OCI-M2 (cell line): ENCODE measurements around the gene ABCG1.
"Not testable (repeated sequence)": the region's sequence is repeated elsewhere in the genome, so short reads cannot be mapped to it uniquely, and the experiment has no call there.

ENCODE experiments used
- DNase-seq: peaks from one replicate; lab custom pipeline; 2025; ENCODE audit not compliant: unreplicated experiment; lab: John Stamatoyannopoulos, UW

ABCG1 gene

DNA sequence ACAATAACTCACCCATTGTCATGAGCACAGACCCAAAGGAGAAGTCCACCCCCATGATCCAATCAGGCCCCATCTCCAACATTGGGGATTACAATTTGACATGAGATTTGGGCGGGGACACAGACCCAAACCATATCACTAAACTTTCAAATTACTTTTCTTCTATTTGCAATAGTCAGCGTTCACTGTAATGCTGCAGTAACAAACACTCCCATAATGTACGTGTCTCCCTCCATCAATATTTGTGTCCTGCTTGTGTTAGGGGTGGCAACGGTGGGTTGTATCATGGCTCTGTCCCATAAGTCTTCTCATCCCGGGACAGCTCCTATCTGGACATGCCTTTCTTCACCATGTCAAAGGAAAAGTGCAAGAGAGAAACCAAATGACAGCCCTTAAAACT lies 70.0 kb downstream of the ABCG1 start:
- DNase-seq: no peak

GRCh38 chr21:42289926-42290325 lies 71.0 kb downstream of the ABCG1 start:
- no peak for DNase-seq

- DNase-seq: no peak
Observed at GRCh38 chr21:42290505-42290904, 71.6 kb downstream of the ABCG1 start.

DNA sequence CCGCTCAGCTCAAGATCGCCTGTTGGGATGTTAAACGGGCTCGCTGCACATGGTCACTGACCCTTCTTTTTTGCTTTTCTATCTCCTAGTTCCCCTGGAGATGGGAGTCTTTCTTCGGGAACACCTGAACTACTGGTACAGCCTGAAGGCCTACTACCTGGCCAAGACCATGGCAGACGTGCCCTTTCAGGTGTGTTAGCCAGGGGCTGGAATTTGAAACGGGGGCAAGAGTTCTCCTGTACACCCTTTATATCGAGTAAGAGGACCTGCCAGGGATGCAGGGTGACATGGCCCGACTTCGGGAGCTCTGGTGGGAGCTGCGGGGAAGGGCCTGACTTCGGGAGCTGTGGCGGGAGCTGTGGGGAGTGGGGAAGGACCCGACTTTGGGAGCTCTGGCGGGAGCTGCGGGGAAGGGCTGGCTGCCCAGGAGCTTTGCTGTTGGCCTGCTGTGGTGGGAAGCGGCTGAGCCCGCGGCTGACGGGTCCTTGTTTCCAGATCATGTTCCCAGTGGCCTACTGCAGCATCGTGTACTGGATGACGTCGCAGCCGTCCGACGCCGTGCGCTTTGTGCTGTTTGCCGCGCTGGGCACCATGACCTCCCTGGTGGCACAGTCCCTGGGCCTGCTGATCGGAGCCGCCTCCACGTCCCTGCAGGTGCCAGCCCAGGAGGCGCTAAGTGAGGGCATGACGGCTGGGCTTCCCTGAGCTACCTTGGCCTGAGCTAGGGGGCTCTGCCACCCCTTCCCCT lies 72.2 kb downstream of the ABCG1 start:
- no peak for DNase-seq

- no peak for DNase-seq
Observed at GRCh38 chr21:42291751-42292562, 73.0 kb downstream of the ABCG1 start.

DNA sequence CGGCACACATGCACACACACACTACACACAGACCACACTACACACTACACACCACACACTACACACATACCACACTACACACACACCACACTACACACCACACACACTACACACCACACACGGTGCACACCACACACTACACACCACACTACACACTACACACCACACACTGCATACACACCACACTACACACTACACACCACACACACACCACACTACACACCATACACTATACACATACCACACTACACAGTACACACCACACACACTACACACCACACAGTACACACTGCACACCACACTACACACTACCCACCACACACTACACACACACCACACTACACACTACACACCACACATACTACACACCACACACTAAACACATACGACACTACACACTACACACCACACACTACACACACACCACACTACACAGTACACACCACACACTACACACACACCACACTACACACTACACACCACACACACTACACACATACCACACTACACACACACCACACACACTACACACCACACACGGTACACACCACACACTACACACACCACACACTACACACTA lies 73.7 kb downstream of the ABCG1 start:
- not testable (repeated sequence) for DNase-seq

GRCh38 chr21:42293649-42294272 lies 74.8 kb downstream of the ABCG1 start:
- no peak for DNase-seq

DNA sequence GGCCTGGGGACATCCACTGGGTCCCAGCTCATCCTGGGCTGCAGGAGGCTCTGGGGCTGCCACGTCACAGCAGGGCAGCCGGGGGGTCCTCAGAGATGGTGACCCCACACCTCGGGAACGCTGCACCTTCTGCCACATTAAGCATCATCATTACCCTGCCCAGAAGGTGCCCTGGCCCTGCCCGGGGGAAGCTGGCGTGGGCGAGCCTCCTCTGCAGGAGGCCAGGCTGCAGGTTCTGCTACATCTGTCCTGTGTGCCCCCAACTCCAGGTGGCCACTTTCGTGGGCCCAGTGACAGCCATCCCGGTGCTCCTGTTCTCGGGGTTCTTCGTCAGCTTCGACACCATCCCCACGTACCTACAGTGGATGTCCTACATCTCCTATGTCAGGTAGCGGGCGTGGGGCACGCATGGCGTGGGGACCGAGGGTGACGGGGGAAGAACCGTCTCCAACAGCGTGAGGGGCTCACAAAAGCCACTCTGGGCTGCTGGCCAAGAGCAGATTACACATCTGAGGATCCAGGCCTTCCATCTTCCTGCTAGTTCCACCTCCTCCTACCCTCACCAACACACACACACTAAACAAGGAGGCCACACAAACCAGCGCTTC lies 75.4 kb downstream of the ABCG1 start:
- DNase-seq: no peak

DNA sequence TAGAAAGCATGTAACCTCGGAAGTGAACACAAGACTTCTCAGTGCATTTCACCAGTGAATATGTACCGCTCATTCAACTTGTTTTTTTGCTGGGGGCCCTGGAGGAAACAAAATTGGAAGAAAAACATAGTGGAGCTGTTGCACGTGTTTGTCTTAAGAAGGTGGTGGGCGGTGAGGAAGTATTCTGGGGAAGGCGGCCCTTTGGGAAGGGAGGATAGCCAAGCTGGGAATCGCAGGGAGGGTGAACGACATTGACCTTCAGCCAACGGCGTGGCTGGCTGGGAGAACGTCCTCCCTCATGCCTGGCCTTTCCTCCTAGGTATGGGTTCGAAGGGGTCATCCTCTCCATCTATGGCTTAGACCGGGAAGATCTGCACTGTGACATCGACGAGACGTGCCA lies 76.9 kb downstream of the ABCG1 start:
- DNase-seq: no peak

DNA sequence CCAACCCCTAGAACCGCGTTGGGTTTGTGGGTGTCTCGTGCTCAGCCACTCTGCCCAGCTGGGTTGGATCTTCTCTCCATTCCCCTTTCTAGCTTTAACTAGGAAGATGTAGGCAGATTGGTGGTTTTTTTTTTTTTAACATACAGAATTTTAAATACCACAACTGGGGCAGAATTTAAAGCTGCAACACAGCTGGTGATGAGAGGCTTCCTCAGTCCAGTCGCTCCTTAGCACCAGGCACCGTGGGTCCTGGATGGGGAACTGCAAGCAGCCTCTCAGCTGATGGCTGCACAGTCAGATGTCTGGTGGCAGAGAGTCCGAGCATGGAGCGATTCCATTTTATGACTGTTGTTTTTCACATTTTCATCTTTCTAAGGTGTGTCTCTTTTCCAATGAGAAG lies 77.6 kb downstream of the ABCG1 start:
- DNase-seq: no peak

DNA sequence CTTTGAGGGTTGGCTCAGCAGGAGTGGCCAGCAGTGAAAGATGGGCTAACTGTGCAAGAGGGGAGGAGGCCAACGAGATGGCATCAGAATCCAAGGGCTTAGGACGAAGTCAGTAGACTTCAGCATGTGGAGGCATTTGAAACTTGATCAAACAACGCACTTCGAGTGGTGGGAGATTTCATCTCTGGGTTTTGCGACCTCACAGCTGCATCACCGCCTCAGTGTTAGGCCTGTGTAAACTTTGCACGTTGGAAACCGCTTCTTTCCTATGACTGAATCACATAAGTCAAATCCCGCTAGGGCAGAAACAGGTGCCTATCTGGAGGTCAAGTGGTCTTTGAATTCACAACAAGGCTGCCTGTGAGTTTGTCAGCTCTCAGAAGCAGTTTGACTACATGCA lies 78.4 kb downstream of the ABCG1 start:
- no peak for DNase-seq

DNA sequence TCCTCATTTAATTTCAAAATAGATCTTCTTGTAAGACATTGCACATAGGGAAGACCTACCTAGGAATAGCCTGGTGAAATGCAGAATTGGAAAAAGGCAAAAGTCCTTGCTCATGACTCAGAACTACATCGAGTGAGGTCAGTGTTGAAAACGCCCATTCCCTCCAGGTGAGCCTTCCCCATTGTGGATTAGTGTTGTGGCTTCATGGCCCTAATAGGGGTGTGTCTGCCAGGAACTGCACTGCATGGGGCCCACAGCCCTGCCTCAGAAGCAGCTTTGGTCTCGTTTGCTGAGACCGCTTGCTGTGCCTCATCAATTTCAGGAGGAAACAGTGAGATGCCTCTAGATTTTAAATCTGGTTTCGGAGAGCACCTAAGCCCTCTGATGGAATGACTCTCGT lies 79.3 kb downstream of the ABCG1 start:
- DNase-seq: no peak

DNA sequence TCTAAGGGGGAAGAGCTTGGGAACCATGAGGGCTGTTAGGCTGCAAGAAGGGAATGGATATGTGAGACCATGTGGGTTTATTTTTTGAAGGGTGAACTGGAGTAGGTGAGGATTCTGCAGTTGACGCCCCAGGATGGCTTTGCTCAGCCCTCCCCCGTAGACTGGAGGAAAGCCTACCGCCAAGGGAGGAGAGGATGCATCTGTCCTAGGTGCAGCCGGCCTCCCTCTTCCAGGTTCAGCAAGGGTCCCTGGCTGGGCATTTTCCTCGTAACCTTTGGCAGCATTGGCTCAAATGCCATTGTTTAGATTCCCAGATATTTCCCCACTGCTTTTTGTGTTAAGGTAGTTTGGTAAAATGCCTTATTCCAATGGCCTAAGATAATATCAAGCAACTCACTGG lies 79.7 kb downstream of the ABCG1 start:
- DNase-seq: no peak

DNA sequence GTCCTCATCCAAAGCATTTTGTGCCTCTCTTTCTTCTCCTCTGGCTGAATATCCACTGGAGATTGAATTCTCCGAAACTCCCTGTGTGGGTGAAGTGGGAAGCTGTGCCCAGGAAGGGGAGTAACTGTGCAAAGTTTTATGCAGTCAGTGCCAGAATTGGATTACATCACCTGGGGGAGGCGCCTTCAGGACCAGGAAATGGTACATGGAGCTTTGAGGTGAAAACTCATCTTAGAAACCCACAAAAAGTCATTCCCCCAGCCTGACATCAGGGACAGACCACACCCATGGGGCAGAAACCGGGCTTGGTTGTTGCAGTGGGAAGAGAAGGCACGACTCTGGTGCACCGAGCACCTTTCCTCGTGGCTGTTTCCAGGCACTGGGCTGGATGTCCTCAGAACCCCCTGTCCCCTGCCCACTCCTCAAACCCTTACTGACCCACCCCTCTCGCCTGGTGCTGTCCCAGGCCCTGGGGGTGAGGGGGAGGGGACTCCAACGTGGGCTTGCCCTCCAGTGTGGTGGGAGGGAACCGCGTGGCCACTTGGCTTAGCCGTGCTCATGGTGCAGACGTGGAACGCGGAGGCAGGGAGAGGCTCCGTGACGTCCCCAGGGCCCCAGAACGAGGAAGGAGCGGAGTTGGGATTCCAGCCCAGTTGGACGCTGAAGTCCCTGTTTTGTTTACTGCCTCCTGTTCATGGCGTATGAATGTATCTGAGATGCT lies 80.5 kb downstream of the ABCG1 start:
- no peak for DNase-seq

- DNase-seq: no peak
Observed at GRCh38 chr21:42300045-42300583, 81.2 kb downstream of the ABCG1 start.

GRCh38 chr21:42300956-42301355 lies 82.0 kb downstream of the ABCG1 start:
- no peak for DNase-seq

DNA sequence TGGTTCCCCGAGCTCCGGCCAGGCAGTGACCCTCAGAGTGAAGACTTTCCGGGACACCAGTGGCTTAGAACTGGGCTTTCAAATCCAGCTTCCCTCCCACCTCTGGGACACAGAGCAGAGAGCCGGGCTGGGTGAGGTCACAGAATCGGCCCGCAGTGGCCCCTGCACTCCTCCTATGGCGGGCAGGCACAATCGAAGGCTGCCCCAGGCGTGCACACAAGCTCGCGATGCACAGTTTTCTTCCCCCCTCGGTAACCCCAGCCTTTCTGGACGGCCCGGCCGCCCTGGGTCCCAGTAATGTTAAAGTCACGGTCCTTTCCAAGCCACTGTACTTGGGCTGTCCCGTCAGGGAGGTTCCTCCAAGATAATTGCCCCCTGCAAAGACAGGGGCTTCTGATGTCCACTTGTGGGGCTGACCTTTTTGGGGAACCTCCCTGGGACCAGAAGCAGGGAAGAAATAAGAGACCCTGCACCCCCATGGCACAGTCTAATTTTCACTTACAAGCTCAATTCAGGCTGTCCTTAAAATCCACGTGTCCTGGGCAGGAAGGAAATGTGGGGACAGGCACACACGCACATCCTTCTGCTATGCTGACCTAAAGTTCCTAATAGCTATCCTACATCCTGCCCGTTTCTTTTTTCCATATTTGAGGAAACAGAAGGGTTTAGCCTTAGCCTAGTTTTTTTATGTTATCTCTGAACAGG lies 82.6 kb downstream of the ABCG1 start:
- no peak for DNase-seq

DNA sequence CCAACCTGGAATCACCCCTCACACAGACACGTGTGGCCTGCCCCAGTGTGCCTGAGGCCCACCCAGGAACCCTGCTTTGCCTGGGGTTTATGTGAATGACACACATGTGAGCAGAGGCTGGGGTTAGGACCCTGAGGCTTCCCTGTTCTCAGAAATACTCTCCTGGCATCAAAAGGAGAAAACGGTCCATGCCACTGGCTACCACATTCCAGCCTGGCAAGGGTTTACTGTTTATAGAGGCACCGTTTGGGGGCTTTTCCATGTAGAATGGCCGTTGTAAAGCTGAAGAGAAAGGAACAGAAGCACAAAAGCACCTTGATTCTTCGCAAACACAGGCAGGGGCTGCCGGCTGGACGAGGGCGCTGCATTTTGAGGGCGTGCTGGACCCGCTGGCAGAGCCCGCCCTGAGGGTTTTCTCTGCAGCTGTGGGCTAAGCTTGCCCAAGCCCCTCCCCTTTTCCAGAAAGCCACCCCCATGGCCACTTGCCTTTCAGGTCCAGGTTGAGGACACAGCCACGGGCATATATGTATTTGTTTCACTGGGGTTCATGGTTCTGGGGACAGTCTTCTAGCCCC lies 83.2 kb downstream of the ABCG1 start:
- DNase-seq: no peak

DNA sequence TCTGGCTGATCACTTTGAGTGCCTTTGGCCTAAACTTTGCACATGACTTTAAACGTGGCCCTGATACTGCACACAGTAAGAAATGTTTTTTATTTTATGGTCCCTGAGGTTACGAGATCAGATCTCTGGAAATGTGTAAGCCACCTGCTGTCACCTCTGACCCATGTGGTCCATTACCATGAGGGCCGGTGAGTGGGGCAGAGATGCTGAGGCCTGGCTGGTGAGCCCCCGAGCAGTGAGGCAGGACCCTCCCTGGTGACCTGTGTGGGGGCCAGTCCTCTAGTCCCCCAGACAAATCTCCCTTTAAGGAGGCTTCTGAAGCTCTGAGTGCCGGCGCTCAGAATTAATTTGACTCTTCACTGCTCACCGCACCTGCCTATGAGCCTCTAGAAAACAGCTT lies 83.9 kb downstream of the ABCG1 start:
- no peak for DNase-seq
